Ascending aorta (tissue), 2 donors: ENCODE measurements around the gene STIM1. TPM values are rescaled to one million over a fixed set of nuclear protein-coding genes. Genes with fewer than 3 reads are reported as not detected.
"Not testable (repeated sequence)": the region's sequence is repeated elsewhere in the genome, so short reads cannot be mapped to it uniquely, and the experiment has no call there.

Experiments used
- DNase-seq, 2 donors: peaks; one replicate each; pipeline ENCODE4 v3.0.0-alpha.2; 2019; ENCODE audit warnings: low spot score in 2 of 2
- H3K27ac ChIP-seq, 2 donors: fragments of 200-600 bp; sonication (generic); one replicate each; pipeline ENCODE4 v1.5.1; 2016 to 2017; ENCODE audit warnings: mild to moderate bottlenecking in 1 of 2
- H3K27me3 ChIP-seq: fragments of 200-600 bp; sonication (generic); one replicate; pipeline ENCODE4 v1.5.1; 2017
- H3K36me3 ChIP-seq, 2 donors: fragments of 200-600 bp; sonication (generic); one replicate each; pipeline ENCODE4 v1.5.1; 2016
- H3K4me1 ChIP-seq, 2 donors: fragments of 200-600 bp; sonication (generic); one replicate each; pipeline ENCODE4 v1.5.1; 2016 to 2017; ENCODE audit warnings: mild to moderate bottlenecking in 1 of 2
- H3K4me3 ChIP-seq, 2 donors: fragments of 200-600 bp; sonication (generic); one replicate each; pipeline ENCODE4 v1.5.1; 2016 to 2017; ENCODE audit warnings: mild to moderate bottlenecking in 1 of 2
- H3K9me3 ChIP-seq, 2 donors: fragments of 200-600 bp; sonication (generic); one replicate each; pipeline ENCODE4 v1.5.1; 2016
- CTCF ChIP-seq, 3 experiments: fragments of 200-600 bp in 2 of 3; fragments of 450-650 bp in 1 of 3; sonication (generic) in 2 of 3; IDR thresholded peaks; one replicate each; pipeline ENCODE4 v1.5.1; 2016 to 2019; ENCODE audit warnings: antibody characterized with exemption in 3 of 3, mild to moderate bottlenecking in 1 of 3, moderate library complexity in 1 of 3
- intact Hi-C: fragments of 100-400 bp; cut with DNase I; formaldehyde crosslinking; loops from one replicate; pipeline ENCODE4 v1.15.1; 2023
- total RNA-seq: library from RNA; depleted of rRNA; stranded (reverse); fragments of >200 nt; gene quantifications from one replicate; pipeline ENCODE4 v1.1.0, GENCODE V29; 2016

STIM1 gene
- total RNA-seq, 1 donor from 2014 or later, result 48.1 TPM

- no peaks in the 10 kb centered on the region for H3K4me1 ChIP-seq
- no peak for DNase-seq
- H3K36me3 ChIP-seq, result no peaks in the 10 kb centered on the region
- TF ChIP-seq CTCF (IDR thresholded peaks at IDR 0.05), result no peak
- no peaks in the 10 kb centered on the region for H3K27me3 ChIP-seq
- intact Hi-C loops, result no loop called here
- no peak overlapping the region for H3K27ac ChIP-seq
- no peaks in the 10 kb centered on the region for H3K9me3 ChIP-seq
- no peak overlapping the region for H3K4me3 ChIP-seq
Observed at GRCh38 chr11:4006946-4007680, 151.6 kb downstream of the STIM1 start.

GRCh38 chr11:4008116-4008515 is 152.7 kb downstream of the STIM1 start:
- intact Hi-C loops, result no loop called here
- no peak overlapping the region for H3K4me3 ChIP-seq
- no peak for DNase-seq
- no peak for TF ChIP-seq CTCF (IDR thresholded peaks at IDR 0.05)
- H3K9me3 ChIP-seq, result no peaks in the 10 kb centered on the region
- H3K36me3 ChIP-seq, result no peaks in the 10 kb centered on the region
- no peaks in the 10 kb centered on the region for H3K4me1 ChIP-seq
- no peaks in the 10 kb centered on the region for H3K27me3 ChIP-seq
- no peak overlapping the region for H3K27ac ChIP-seq

GRCh38 chr11:4016602-4017001 is 161.1 kb downstream of the STIM1 start:
- DNase-seq, H3K4me1 ChIP-seq, H3K36me3 ChIP-seq, H3K27me3 ChIP-seq, intact Hi-C loops, H3K9me3 ChIP-seq, H3K27ac ChIP-seq, H3K4me3 ChIP-seq: not testable (repeated sequence)

GRCh38 chr11:4017129-4017528 is 161.7 kb downstream of the STIM1 start:
- Histone ChIP-seq H3K27ac (no peak overlapping the region), H3K4me1 (no peaks in the 10 kb centered on the region), H3K4me3 (no peak overlapping the region), H3K9me3 (no peaks in the 10 kb centered on the region), H3K27me3 (no peaks in the 10 kb centered on the region), H3K36me3 (no peaks in the 10 kb centered on the region)
- no peak for TF ChIP-seq CTCF (IDR thresholded peaks at IDR 0.05)
- DNase-seq, result no peak
- intact Hi-C loops, result no loop called here

GRCh38 chr11:4018641-4019040 is 163.2 kb downstream of the STIM1 start:
- no peak for DNase-seq
- Histone ChIP-seq H3K27me3 (no peaks in the 10 kb centered on the region), H3K36me3 (no peaks in the 10 kb centered on the region), H3K4me1 (no peaks in the 10 kb centered on the region), H3K27ac (no peak overlapping the region), H3K4me3 (no peak overlapping the region), H3K9me3 (no peaks in the 10 kb centered on the region)
- intact Hi-C loops, result no loop called here
- TF ChIP-seq CTCF (IDR thresholded peaks at IDR 0.05), result no peak

GRCh38 chr11:4019891-4020290 is 164.4 kb downstream of the STIM1 start:
- Histone ChIP-seq H3K9me3 (no peaks in the 10 kb centered on the region), H3K27me3 (no peaks in the 10 kb centered on the region), H3K4me3 (no peak overlapping the region), H3K36me3 (no peaks in the 10 kb centered on the region), H3K27ac (no peak overlapping the region), H3K4me1 (no peaks in the 10 kb centered on the region)
- DNase-seq, result no peak
- intact Hi-C loops, result no loop called here
- TF ChIP-seq CTCF (IDR thresholded peaks at IDR 0.05), result no peak
